ENCODE data around the gene CARS1. TPM values are rescaled to one million over a fixed set of nuclear protein-coding genes. Genes with fewer than 3 reads are reported as not detected.

The CARS1 gene
- total and polyA plus RNA-seq, 4 donors: 27.3 to 62.3 (median 37.7) TPM

GRCh38 chr11:3041699-3042441 lies 15.4 kb downstream of the CARS1 start:
- H3K4me3 ChIP-seq: no peak overlapping the region
- peaks cover 0 to 11% (median 8%) of the 10 kb centered on the region in 5 donors for H3K4me1 ChIP-seq (ENCODE audit: control insufficient read depth in 5 of 5, insufficient read depth in 5 of 5, low read length in 5 of 5)
- H3K9ac ChIP-seq (ENCODE audit: insufficient read depth in 1 of 2, low read length in 2 of 2): no peak overlapping the region
- peaks cover 8 to 52% (median 12%) of the 10 kb centered on the region in 4 donors for H3K36me3 ChIP-seq (ENCODE audit: control insufficient read depth in 4 of 4, insufficient read depth in 4 of 4, low read length in 4 of 4)
- H3K27ac ChIP-seq (ENCODE audit: low read depth in 1 of 2, low read length in 1 of 2): no peak overlapping the region
- ATAC-seq (ENCODE audit: insufficient read depth, low FRiP score): no peak
- 91 to 94% methylated on average over 17 of the region's 17 CpGs for WGBS, 2 donors
- H3K9me3 ChIP-seq (ENCODE audit: control insufficient read depth in 4 of 4, insufficient read depth in 3 of 4, low read length in 3 of 4): no peaks in the 10 kb centered on the region
- no peak for TF ChIP-seq CTCF (IDR thresholded peaks at IDR 0.05; ENCODE audit: control extremely low read depth, extremely low read depth)
- no peaks in the 10 kb centered on the region for H3K27me3 ChIP-seq (ENCODE audit: control insufficient read depth in 3 of 3, insufficient read depth in 3 of 3, low read length in 2 of 3)
- no peak for DNase-seq

- DNase-seq (no peak), ATAC-seq (ENCODE audit: insufficient read depth, low FRiP score) (no peak)
- 92 to 94% methylated on average over 9 of the region's 9 CpGs for WGBS, 2 donors
- no peaks in the 10 kb centered on the region for H3K9me3 ChIP-seq (ENCODE audit: control insufficient read depth in 4 of 4, insufficient read depth in 3 of 4, low read length in 3 of 4)
- peaks cover 0 to 11% (median 8%) of the 10 kb centered on the region in 5 donors for H3K4me1 ChIP-seq (ENCODE audit: control insufficient read depth in 5 of 5, insufficient read depth in 5 of 5, low read length in 5 of 5)
- H3K27ac ChIP-seq (ENCODE audit: low read depth in 1 of 2, low read length in 1 of 2): no peak overlapping the region
- H3K27me3 ChIP-seq (ENCODE audit: control insufficient read depth in 3 of 3, insufficient read depth in 3 of 3, low read length in 2 of 3): no peaks in the 10 kb centered on the region
- H3K4me3 ChIP-seq: no peak overlapping the region
- no peak overlapping the region for H3K9ac ChIP-seq (ENCODE audit: insufficient read depth in 1 of 2, low read length in 2 of 2)
- no peak for TF ChIP-seq CTCF (IDR thresholded peaks at IDR 0.05; ENCODE audit: control extremely low read depth, extremely low read depth)
- peaks cover 10 to 53% (median 19%) of the 10 kb centered on the region in 4 donors for H3K36me3 ChIP-seq (ENCODE audit: control insufficient read depth in 4 of 4, insufficient read depth in 4 of 4, low read length in 4 of 4)
Observed at GRCh38 chr11:3040881-3041280, 16.3 kb downstream of the CARS1 start.

- H3K9ac ChIP-seq (ENCODE audit: insufficient read depth in 1 of 2, low read length in 2 of 2): no peak overlapping the region
- H3K36me3 ChIP-seq (ENCODE audit: control insufficient read depth in 4 of 4, insufficient read depth in 4 of 4, low read length in 4 of 4): peaks cover 14 to 53% (median 18%) of the 10 kb centered on the region in 4 donors
- no peak overlapping the region for H3K4me3 ChIP-seq
- H3K27ac ChIP-seq (ENCODE audit: low read depth in 1 of 2, low read length in 1 of 2): no peak overlapping the region
- H3K4me1 ChIP-seq (ENCODE audit: control insufficient read depth in 5 of 5, insufficient read depth in 5 of 5, low read length in 5 of 5): peaks cover 0 to 3% (median under 1%) of the 10 kb centered on the region in 5 donors
- no peaks in the 10 kb centered on the region for H3K27me3 ChIP-seq (ENCODE audit: control insufficient read depth in 3 of 3, insufficient read depth in 3 of 3, low read length in 2 of 3)
- TF ChIP-seq CTCF (IDR thresholded peaks at IDR 0.05; ENCODE audit: control extremely low read depth, extremely low read depth): no peak
- no peak for ATAC-seq (ENCODE audit: insufficient read depth, low FRiP score)
- 84 to 86% methylated on average over 12 of the region's 12 CpGs for WGBS, 2 donors
- H3K9me3 ChIP-seq (ENCODE audit: control insufficient read depth in 4 of 4, insufficient read depth in 3 of 4, low read length in 3 of 4): no peaks in the 10 kb centered on the region
- no peak for DNase-seq
Observed at GRCh38 chr11:3037945-3038271, 19.3 kb downstream of the CARS1 start.

Data from lung (tissue), 12 donors.